ENCODE results near the gene KIAA1549. TPM values are rescaled to one million over a fixed set of nuclear protein-coding genes. Genes with fewer than 3 reads are reported as not detected.
A peak's percentile ranks its signal among the peaks of the same experiment; 100 is the strongest.

KIAA1549 gene
- total and polyA plus RNA-seq, 9 of the 15 experiments (the other 6 are each of a cell fraction or from before 2014, with no cell fraction given), result 0.01 to 0.29 (median 0.07) TPM

DNA sequence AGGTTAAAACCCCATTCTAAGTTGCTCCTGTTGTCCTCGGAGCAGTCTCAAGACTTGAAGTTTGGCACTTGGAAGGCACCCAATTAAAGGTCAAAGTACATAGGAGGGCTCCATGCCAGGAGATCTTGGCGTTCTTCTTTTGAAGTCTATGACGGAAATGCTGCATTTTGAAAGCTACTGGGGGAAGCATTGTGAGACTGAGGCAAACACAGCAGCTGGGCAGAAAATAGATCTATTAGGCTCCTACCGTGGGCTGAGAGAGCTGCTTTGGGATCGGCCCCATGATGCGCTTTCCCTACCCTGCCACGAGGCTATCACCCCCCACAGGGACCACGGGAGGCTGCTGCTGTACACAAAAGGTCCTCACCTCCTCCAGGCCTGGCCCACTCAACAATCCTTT lies 20.0 kb downstream of the KIAA1549 start:
- BruUV-seq (replicated peaks), result no TSS peak
- Histone ChIP-seq H2AFZ (ENCODE audit: low read depth, low read length) (no peak overlapping the region), H4K20me1 (replicated peaks; ENCODE audit: control insufficient read depth, insufficient read depth, low read length) (no peaks in the 10 kb centered on the region), H3K9me1 (ENCODE audit: control insufficient read depth, insufficient read depth, low read length) (no peaks in the 10 kb centered on the region), H3K27ac (ENCODE audit: extremely low read depth, low read depth, low read length) (no peak overlapping the region), H3K9me3 (replicated peaks; ENCODE audit: control insufficient read depth, insufficient read depth, low read depth, low read length) (no peaks in the 10 kb centered on the region), H3K36me3 (ENCODE audit: control insufficient read depth, insufficient read depth, low read length) (no peaks in the 10 kb centered on the region), H3K9ac (ENCODE audit: insufficient read depth in 1 of 2, low read depth in 2 of 2, low read length in 2 of 2) (no peak overlapping the region), H3K4me2 (ENCODE audit: insufficient read depth, low read length) (no peak overlapping the region), H3K27me3 (ENCODE audit: control insufficient read depth in 2 of 2, insufficient read depth in 2 of 2, low read length in 2 of 2) (peaks cover 66 to 72% of the 10 kb centered on the region in 2 experiments), H3K4me1 (replicated peaks in 1 of 2; ENCODE audit: control insufficient read depth in 2 of 2, insufficient read depth in 2 of 2, low read length in 2 of 2) (no peaks in the 10 kb centered on the region), H3K4me3 (no peak overlapping the region), H3K79me2 (ENCODE audit: control insufficient read depth, insufficient read depth, low read length) (no peaks in the 10 kb centered on the region)
- intact Hi-C loops (cut with micrococcal nuclease), result no loop called here
- in situ Hi-C loops (cut with MboI), result no loop called here
- DNase-seq (ENCODE audit: extremely low read depth in 1 of 4, low spot score in 3 of 4) (no peak), FAIRE-seq (no peak), ATAC-seq (no peak)
- under 1% methylated on average over 8 of the region's 8 CpGs for WGBS (ENCODE audit: insufficient coverage, low coverage, missing lambda C conversion rate)
- POLR2A ChIA-PET, result no interaction called here
- TF ChIP-seq, protein P1, sequence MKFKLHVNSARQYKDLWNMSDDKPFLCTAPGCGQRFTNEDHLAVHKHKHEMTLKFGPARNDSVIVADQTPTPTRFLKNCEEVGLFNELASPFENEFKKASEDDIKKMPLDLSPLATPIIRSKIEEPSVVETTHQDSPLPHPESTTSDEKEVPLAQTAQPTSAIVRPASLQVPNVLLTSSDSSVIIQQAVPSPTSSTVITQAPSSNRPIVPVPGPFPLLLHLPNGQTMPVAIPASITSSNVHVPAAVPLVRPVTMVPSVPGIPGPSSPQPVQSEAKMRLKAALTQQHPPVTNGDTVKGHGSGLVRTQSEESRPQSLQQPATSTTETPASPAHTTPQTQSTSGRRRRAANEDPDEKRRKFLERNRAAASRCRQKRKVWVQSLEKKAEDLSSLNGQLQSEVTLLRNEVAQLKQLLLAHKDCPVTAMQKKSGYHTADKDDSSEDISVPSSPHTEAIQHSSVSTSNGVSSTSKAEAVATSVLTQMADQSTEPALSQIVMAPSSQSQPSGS (CRISPR knock-in tag; IDR thresholded peaks at IDR 0.05), result 0 out of 2 replicates have a peak, but pooled peaks have one; percentile 33
- no peak for TF ChIP-seq CREB5 (CRISPR knock-in tag; IDR thresholded peaks at IDR 0.05)
- CTCF ChIA-PET (ENCODE audit: low intra/inter-chr PET ratio), result no interaction called here
